AG20443 (cell line): ENCODE data around the gene MYO3B.
A peak's percentile ranks its signal among the peaks of the same experiment; 100 is the strongest.
"Not testable (repeated sequence)": the region's sequence is repeated elsewhere in the genome, so short reads cannot be mapped to it uniquely, and the experiment has no call there.

Source experiments
- DNase-seq: peaks from one replicate; pipeline ENCODE4 v3.0.0; 2012; ENCODE audit warnings: low spot score, mixed read lengths

Gene MYO3B

DNA sequence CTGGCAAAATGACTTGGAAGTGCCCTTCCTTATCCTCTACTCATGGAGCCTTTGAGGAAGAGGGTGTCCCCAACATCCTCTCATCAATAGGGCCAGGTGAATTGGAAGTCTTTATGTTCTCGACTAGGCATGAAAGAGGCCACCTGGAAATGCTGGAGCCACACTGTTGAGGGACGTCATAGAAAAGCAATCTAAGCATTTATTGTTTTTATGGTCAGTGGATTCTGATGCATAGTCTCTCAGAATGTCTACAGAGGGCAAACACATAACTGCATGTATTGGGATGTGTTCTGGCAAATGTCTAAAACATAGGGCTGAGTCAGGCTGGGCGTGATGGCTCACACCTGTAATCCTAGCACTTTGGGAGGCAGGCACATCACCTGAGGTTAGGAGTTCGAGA lies 290.6 kb downstream of the MYO3B start:
- DNase-seq = no peak

GRCh38 chr2:170472498-170472897 lies 294.6 kb downstream of the MYO3B start:
- DNase-seq = not testable (repeated sequence)

GRCh38 chr2:170475878-170476277 lies 297.9 kb downstream of the MYO3B start:
- no peak for DNase-seq

DNA sequence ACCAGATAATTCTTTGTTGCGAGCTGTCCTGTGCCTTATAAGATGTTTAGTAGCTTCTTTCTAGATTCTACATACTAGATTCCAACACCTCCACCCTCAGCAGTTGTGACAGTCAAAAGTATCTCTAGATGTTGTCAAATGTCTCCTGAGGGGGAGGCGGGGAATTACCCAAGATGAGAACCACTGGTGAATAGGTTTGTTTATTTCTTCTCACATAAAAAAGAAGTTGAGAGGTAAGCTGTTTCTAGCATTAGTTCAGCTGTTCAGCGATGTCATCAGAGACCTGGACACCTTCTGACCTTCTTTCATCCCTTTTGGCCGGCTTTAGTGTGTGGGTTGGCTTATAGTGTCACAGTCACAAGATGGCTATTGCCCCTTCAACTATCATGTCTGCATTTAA lies 299.7 kb downstream of the MYO3B start:
- DNase-seq = no peak

DNA sequence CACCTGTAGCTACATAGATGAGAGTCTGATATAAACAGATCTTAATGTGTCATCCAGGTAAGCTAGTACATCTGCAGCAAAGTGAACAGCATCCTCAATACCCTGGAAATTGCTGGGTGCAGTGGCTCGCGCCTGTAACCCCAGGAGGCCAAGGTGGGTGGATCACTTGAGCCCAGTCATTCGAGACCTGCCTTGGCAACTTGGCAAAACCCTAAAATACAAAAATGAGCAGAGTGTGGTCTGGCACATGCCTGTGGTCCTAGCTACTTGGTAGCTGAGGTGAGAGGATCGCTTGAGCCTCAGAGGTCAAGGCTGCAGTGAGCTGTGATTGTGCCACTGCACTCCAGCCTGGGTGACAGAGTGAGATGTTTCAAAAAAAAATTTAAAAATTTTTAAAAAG lies 303.3 kb downstream of the MYO3B start:
- no peak for DNase-seq

DNA sequence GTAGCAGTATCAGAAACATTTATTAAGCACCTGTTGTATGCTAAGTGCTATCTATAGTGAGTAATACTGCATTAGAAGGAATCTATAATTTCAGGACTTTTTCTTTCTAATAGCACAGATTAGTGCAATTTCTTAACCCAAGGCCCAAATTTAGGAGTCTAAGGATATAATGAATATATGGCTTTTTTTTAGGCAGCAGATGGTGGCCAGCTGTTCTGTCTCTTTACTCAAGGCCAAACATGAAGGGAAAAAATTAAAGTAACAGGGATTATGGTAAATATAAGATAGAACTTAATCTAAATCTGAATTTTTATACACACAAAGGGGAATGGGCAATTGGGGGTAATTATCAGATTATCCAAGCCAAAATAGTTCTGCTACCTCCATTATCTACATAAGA lies 306.6 kb downstream of the MYO3B start:
- no peak for DNase-seq

GRCh38 chr2:170485254-170486026 lies 307.5 kb downstream of the MYO3B start:
- no peak for DNase-seq

DNA sequence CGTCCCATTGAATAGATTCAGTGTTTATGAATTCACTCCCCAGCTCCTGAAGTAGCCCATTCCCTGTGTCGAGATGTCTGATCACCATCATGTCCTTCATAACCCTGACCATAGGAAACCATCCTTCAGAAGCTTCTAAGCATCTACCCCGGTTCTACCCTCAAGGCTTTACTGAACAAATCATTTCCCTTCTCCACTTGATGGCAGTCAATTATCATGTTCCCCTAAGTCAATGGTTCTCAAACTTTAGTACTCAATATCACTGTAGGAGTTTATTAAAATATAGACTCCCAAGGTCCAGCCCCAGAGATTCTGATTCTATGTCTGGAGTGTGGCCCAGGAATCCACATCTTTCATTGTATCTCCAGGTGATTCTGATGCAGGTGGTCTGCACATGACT lies 308.8 kb downstream of the MYO3B start:
- DNase-seq = no peak

DNA sequence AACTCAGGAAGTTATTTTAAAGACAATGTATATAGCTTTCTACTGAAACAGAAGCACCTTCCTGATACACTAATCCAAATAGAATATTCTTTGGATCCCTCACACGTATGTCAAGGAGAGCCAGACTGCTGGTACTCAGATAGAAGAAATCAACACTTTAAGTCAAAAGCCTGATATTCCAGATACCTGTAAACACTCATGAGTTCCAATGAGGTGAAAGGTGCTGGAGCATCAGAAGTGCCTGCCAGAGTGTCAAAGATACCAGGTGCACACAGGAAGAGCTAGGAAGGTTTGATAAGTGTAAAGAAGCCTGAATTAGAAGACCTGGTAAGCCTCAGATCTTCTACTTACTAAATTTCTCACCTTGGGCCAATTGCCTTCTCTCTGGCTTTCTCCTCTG lies 310.9 kb downstream of the MYO3B start:
- DNase-seq = no peak

GRCh38 chr2:170492010-170492409 lies 314.1 kb downstream of the MYO3B start:
- DNase-seq = no peak

DNA sequence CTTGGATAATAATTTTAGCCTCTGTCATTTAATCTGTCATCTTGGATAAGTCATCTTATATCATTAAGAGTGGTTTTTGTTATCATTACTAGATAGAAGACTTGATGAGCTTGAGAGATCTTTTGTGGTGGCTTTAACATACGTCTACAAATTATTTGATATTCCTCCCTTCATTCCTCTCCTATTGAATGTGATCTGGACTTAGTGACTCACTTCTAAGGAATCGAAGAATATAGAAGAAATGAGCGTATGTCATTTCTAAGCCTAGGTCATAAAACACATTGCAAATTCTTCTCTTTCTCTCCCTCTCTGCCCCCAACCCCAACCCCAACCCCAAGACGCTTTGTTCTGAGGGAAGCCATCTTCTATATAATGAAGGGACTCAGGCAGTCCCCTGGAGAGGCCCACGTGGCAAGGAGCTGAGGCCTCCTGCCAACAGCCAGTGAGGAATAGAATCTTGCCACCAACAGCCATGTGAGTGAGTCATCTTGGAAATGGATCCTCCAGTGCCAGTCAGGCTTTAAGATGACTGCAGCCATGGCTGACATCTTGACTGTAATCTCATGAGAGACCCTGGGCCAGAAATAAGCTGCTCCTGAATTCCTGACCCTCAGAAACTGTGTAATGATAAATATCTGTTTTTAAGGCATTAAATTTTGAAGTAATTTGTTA lies 315.6 kb downstream of the MYO3B start:
- DNase-seq = no peak

GRCh38 chr2:170495896-170496295 lies 317.9 kb downstream of the MYO3B start:
- no peak for DNase-seq

- DNase-seq = no peak
Observed at GRCh38 chr2:170498619-170499018, 320.7 kb downstream of the MYO3B start.

GRCh38 chr2:170500104-170500503 lies 322.2 kb downstream of the MYO3B start:
- no peak for DNase-seq

DNA sequence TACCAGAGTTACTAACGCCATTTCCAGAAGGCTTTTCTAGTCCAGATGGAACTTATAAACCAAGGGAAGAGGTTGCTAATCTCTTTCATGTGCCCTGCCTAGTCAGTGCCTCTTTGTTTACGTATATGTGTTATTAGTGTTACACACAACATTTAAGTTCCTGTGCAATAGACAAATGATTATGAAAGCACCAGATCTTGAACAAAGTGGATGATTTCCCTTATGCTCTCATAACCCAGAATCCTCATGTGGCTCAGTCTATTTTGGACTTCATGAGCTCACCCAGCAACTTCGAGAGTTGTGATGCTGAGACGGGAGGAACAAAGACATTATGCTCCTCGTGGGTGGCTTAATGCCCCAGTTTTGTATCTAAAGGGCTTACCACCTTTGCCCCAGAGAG lies 322.8 kb downstream of the MYO3B start:
- no peak for DNase-seq

- no peak for DNase-seq
Observed at GRCh38 chr2:170501421-170502043, 323.6 kb downstream of the MYO3B start.

DNA sequence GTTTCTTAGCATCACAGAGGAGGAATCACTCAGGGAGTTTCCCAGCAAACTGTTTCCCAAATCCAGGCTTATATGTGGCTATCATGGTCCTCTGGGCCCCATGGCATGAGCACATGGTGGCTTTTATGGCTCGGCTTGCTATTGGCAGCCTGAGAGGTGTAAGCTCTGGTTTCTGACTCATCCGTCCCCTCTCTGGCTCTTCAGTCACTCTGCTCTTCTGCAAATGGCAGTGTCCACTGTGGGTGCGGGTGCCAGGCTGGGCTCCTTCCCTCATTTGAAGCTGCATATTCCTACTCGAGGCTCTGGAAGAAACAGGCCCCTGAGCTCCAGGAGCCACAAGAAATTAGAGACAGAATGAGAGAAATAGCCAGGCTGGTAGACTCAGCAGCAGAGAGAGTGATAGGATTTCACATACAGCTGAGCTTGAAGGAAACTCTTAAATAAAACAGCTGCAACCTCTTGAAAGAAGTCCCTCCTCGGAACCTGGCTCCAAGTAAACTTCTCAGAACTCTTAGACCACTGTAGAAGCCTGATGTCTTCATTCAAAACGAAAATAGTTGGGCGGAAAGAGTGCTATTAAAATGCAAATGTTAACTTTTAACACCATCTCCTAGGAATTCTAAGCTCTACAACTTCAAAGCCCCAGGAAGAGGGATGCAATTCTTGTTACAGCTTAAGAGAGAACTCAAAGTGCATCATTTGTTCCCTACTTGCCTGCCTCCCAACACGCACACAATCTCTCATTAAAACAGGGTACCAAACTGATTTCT lies 324.6 kb downstream of the MYO3B start:
- no peak for DNase-seq

- DNase-seq = no peak
Observed at GRCh38 chr2:170503563-170503962, 325.6 kb downstream of the MYO3B start.

- DNase-seq = no peak
Observed at GRCh38 chr2:170503971-170504809, 326.2 kb downstream of the MYO3B start.

DNA sequence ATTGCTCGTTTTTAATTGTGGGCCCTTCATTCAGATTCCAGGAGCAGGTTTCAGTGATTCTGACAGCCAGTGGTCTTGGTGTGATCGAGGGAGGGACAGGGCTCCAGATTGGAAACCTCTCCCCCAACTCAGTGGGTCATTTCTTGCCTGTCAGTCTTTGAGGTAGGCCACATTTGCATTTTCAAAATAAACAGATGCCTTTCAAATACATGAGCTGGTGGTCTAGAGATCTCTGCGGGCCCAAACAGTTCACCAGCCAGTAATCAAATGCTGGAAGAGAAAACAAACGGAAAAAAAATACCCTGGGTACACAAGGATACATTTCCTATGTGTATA lies 326.8 kb downstream of the MYO3B start:
- DNase-seq = no peak

DNA sequence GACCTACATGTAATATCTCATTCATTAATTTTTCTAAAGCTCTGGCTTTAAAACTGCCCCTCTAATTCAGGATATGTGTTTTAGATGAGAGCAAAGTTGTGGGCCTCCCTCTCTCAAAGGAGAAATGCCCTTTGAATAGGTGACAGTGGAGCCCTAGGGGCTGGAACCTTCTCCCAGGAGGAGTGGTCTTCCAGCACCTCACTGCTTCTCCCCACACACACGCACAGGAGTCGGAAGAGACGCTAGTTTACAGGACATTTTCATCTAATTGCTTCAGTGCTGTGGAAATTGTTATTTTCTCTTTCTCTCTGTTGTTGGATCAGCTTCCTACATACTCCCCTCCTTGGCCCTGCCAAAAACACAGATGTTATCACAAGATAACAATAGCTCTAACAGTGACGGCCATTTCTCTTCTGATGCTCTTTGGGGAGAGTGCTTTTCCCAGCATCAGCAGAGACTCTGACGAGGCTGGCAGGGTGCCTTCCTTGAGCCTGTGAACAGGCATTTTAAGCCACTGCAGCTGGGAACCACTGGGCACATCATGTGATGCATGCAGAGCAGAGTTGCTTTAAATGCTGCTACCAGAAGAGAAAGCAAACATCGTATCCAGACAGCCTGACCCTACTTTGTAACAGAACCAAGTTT lies 327.8 kb downstream of the MYO3B start:
- peak; percentile 38 for DNase-seq
